NCI-H187 treated with DMSO at 0.1 percent for 48 hours (cell line): Measurements from ENCODE around the gene ATXN1.

Experiments used
- DNase-seq: peaks from one replicate; lab custom pipeline; 2025; lab: John Stamatoyannopoulos, UW

The ATXN1 gene

GRCh38 chr6:16533721-16534136, 227.5 kb downstream of the ATXN1 start:
- DNase-seq: no peak

GRCh38 chr6:16533210-16533609, 228.1 kb downstream of the ATXN1 start:
- no peak for DNase-seq

GRCh38 chr6:16527691-16528090, 233.6 kb downstream of the ATXN1 start:
- DNase-seq: no peak

- DNase-seq: no peak
Observed at GRCh38 chr6:16524380-16524707, 236.9 kb downstream of the ATXN1 start.

- no peak for DNase-seq
Observed at GRCh38 chr6:16523606-16524379, 237.5 kb downstream of the ATXN1 start.

- no peak for DNase-seq
Observed at GRCh38 chr6:16522937-16523336, 238.3 kb downstream of the ATXN1 start.

GRCh38 chr6:16521528-16521927, 239.7 kb downstream of the ATXN1 start:
- no peak for DNase-seq

- DNase-seq: no peak
Observed at GRCh38 chr6:16519265-16520242, 241.7 kb downstream of the ATXN1 start.

- DNase-seq: no peak
Observed at GRCh38 chr6:16518265-16518664, 243.0 kb downstream of the ATXN1 start.

DNA sequence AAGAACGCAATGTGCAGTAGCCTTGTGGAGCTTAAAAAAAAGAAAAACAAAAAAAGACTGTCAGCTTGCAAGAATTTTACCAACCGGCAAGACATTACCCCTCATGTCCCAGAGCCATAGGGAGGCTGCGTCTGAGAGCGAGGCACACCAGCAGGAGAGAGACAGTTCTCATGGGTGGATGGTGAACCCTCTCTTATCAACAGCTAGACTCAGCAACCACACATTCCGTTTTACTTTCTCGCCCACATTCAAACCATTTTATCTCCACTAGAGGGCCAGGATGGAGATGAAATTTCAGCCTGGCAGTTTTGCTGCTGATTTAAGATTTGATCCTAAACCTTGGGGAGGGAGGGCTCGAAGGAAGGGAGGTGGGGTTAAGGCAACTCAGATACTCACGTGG, 247.0 kb downstream of the ATXN1 start:
- DNase-seq: no peak

DNA sequence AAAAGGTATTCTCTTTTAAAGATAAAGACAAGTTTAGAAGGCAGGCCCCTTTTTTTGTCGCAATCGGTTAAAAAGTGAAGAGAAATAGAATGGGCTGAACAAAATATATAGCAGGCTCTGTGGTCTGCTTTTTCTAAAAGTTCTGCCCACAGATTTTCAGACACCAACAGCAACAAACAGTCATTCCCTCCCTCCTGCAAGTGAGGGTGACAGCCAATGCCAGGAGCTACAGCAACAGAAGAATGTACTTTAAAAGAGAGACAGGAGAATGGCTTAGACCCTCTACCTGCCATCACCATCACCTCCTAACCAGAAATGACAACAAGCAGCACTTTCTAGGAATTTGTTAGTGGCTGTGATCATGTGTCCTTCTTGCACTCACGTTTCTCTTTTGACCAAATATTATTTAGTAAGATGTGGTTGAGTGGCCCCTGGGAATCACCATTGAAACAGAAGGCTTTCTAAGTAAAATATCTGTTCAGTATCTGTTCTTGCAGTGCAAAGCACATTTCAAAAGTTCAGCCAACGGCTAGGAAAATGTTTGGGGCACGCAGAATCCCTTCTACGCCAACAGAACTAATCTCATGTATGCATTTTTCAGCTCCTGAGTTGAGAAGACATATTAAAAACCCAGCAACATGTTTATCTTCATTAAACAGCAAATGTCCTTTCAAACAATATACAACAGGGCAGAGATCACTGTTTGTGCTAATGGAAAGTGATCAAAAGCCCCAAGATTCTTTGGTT, 248.5 kb downstream of the ATXN1 start:
- DNase-seq: no peak

GRCh38 chr6:16511723-16512489, 249.4 kb downstream of the ATXN1 start:
- DNase-seq: no peak

GRCh38 chr6:16511040-16511660, 250.1 kb downstream of the ATXN1 start:
- no peak for DNase-seq

- DNase-seq: no peak
Observed at GRCh38 chr6:16510245-16510644, 251.0 kb downstream of the ATXN1 start.

- DNase-seq: no peak
Observed at GRCh38 chr6:16508959-16509358, 252.3 kb downstream of the ATXN1 start.

GRCh38 chr6:16505711-16506357, 255.4 kb downstream of the ATXN1 start:
- no peak for DNase-seq

DNA sequence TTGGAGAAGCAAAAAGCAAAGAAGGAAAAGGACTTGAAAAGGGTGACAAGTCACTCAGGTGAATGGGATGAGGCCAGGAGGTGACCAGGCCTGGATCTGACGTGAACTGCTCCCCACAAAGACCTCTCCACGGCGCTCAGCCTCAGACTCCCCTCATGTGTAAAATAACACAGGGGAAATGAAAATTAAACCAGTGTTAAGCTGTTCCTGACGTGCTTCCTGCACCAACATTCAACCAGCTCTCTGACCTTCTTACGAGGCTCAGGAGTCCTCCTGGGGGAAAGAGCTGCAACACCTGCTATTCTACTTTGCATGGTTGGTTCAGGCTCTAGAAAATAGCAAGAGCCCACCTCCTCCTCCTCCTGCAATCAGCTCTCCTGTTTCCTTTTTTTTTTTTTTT, 256.7 kb downstream of the ATXN1 start:
- DNase-seq: no peak

GRCh38 chr6:16503970-16504415, 257.3 kb downstream of the ATXN1 start:
- no peak for DNase-seq

GRCh38 chr6:16503241-16503775, 258.0 kb downstream of the ATXN1 start:
- DNase-seq: no peak

DNA sequence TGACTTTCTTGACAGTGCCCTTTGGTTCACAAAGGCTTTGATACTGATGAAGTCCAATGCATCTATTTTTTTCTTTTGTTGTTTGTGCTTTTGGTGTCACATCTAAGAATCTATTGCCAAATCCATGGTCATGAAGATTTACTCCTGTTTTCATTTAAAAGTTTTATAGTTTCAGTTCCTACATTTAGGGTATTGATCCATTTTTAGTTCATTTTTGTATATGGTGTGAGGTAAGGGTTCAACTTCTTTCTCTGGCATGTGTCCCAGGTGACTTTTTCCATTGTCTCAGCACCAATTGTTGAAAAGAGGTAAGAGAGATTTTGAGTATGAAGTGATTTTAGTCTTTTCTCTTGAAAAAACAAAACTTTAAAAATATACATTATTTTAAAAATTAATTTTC, 262.3 kb downstream of the ATXN1 start:
- DNase-seq: no peak
